Right lobe of liver (tissue), 6 donors: ENCODE measurements around the gene PCNX2. TPM values are rescaled to one million over a fixed set of nuclear protein-coding genes. Genes with fewer than 3 reads are reported as not detected.

Experiments used
- ATAC-seq, 4 donors: fragments of 200-7000 bp; cut with Tn5 transposase; one replicate each; pipeline ENCODE4 v1.9.1; 2020; ENCODE audit warnings: mild to moderate bottlenecking in 4 of 4, moderate library complexity in 4 of 4
- DNase-seq, 3 donors: peaks; one replicate each; pipeline ENCODE4 v3.0.0-alpha.2; 2020
- H3K27ac ChIP-seq, 3 donors: fragments of 200-600 bp; one replicate each; pipeline ENCODE4 v1.8.0; 2022
- H3K27me3 ChIP-seq, 2 donors: fragments of 200-600 bp; one replicate each; pipeline ENCODE4 v1.8.0; 2022
- H3K36me3 ChIP-seq, 4 donors: fragments of 200-600 bp; sonication (generic) in 1 of 4; one replicate each; pipeline versions ENCODE4 v1.5.1 to v1.8.0; 2017 to 2022; ENCODE audit warnings: control low read depth in 1 of 4
- H3K4me1 ChIP-seq, 4 donors: fragments of 200-600 bp; sonication (generic) in 1 of 4; one replicate each; pipeline versions ENCODE4 v1.5.1 to v1.8.0; 2017 to 2022; ENCODE audit warnings: control low read depth in 1 of 4
- H3K4me3 ChIP-seq, 3 donors: fragments of 200-600 bp; one replicate each; pipeline ENCODE4 v1.8.0; 2022
- H3K9me3 ChIP-seq, 4 donors: fragments of 200-600 bp; sonication (generic) in 1 of 4; one replicate each; pipeline versions ENCODE4 v1.5.1 to v1.8.0; 2017 to 2022; ENCODE audit warnings: control low read depth in 1 of 4
- POLR2A ChIP-seq: fragments of 450-650 bp; IDR thresholded peaks from one replicate; pipeline ENCODE4 v1.6.1; 2017; ENCODE audit warnings: antibody characterized with exemption, mild to moderate bottlenecking
- WGBS: methylation state at CpG from one replicate; pipeline ENCODE4 v1.1.6; 2018; ENCODE audit warnings: low coverage, low lambda C conversion rate; ENCODE audit not compliant: insufficient coverage; ENCODE audit errors: missing lambda C conversion rate; 5-methylcytosine and 5-hydroxymethylcytosine counted together
- intact Hi-C, 2 donors: fragments of 100-400 bp; cut with DNase I; formaldehyde crosslinking; loops; one replicate each; pipeline versions ENCODE4 v1.11.2 to v1.14.1; 2022
- total RNA-seq, 6 experiments: library from RNA; depleted of rRNA in 2 of 6; stranded (reverse); fragments of >200 nt in 2 of 6; fragmentation: NEBNext Ultra II Directional in 3 of 6; extraction: Animal tissue kit (Norgen Biotek cat#: 25700) in 3 of 6; gene quantifications; one replicate each; pipeline versions ENCODE4 v1.1.0 to v1.2.4, GENCODE V29; 2016 to 2023
- TF ChIP-seq, protein P1 (sequence below), 4 donors: fragments of 200-600 bp in 3 of 4; fragments of 450-650 bp in 1 of 4; IDR thresholded peaks; one replicate each; pipeline versions ENCODE4 v1.5.1 to v1.8.0; 2016 to 2022; ENCODE audit warnings: antibody characterized with exemption in 4 of 4, mild to moderate bottlenecking in 2 of 4
- donor health status: DM: no; HTN: yes; CAD: no.
- donor health status: DM: no; HTN: no; CAD: no.
- donor health status: DM: no; HTN: no; CAD: no.
- donor health status: DM: no; HTN: yes; CAD: no.
- donor health status: DM: no; HTN: yes; CAD: no.

PCNX2 gene
- total RNA-seq, 6 experiments from 2014 or later, result 0.35 to 3.4 (median 0.82) TPM

DNA sequence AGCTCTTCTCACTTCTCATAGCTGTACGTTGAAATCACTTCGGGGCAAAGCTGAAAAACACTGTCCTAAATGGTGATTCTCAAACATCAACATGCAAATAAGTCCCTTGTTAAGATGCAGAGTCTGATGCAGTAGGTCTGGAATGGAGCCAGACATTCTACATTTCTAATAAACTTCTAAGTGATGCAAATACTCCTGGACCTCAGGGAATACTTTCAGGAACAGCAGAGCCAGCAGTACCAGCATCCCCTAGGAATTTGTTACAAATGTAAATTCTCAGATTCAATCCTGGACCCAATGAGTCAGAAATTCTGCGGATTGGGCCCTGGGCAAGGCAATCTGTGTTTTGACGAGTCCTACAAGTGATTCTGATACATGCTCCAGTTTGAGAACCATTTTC, 152.3 kb downstream of the PCNX2 start:
- H3K4me3 ChIP-seq, result no peak overlapping the region
- ATAC-seq (no peak), DNase-seq (no peak)
- no peaks in the 10 kb centered on the region for H3K27me3 ChIP-seq
- no peak overlapping the region for H3K27ac ChIP-seq
- no peak for TF ChIP-seq POLR2A
- TF ChIP-seq, protein P1, sequence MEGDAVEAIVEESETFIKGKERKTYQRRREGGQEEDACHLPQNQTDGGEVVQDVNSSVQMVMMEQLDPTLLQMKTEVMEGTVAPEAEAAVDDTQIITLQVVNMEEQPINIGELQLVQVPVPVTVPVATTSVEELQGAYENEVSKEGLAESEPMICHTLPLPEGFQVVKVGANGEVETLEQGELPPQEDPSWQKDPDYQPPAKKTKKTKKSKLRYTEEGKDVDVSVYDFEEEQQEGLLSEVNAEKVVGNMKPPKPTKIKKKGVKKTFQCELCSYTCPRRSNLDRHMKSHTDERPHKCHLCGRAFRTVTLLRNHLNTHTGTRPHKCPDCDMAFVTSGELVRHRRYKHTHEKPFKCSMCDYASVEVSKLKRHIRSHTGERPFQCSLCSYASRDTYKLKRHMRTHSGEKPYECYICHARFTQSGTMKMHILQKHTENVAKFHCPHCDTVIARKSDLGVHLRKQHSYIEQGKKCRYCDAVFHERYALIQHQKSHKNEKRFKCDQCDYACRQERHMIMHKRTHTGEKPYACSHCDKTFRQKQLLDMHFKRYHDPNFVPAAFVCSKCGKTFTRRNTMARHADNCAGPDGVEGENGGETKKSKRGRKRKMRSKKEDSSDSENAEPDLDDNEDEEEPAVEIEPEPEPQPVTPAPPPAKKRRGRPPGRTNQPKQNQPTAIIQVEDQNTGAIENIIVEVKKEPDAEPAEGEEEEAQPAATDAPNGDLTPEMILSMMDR (IDR thresholded peaks at IDR 0.05), result no peak
- intact Hi-C loops, result no loop called here
- H3K4me1 ChIP-seq, result no peaks in the 10 kb centered on the region
- no peaks in the 10 kb centered on the region for H3K36me3 ChIP-seq
- WGBS, result 54% methylated on average over 3 of the region's 4 CpGs
- no peaks in the 10 kb centered on the region for H3K9me3 ChIP-seq

DNA sequence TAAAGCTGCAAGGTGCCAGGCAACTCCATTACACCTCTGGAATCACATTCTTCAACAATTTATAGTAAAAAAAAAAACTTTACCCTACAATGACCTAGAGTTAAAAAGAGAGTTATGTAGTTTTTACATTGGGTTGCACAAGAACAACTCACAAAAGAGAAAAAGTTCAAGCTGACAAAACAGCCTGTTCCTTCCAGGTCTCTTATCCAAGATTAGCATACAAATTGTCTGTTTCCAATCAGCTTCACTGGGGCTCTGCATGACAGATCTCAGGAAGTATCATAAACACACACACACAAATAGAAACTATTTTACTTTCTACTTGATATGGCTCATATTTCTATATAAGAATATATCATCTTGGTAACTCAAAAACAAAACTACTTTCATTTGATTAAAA, 154.6 kb downstream of the PCNX2 start:
- Histone ChIP-seq H3K36me3 (no peaks in the 10 kb centered on the region), H3K9me3 (no peaks in the 10 kb centered on the region), H3K4me1 (no peaks in the 10 kb centered on the region), H3K27ac (no peak overlapping the region), H3K4me3 (no peak overlapping the region), H3K27me3 (no peaks in the 10 kb centered on the region)
- DNase-seq (no peak), ATAC-seq (no peak)
- intact Hi-C loops, result no loop called here
- TF ChIP-seq, protein P1 (IDR thresholded peaks at IDR 0.05), result no peak
- no peak for TF ChIP-seq POLR2A

DNA sequence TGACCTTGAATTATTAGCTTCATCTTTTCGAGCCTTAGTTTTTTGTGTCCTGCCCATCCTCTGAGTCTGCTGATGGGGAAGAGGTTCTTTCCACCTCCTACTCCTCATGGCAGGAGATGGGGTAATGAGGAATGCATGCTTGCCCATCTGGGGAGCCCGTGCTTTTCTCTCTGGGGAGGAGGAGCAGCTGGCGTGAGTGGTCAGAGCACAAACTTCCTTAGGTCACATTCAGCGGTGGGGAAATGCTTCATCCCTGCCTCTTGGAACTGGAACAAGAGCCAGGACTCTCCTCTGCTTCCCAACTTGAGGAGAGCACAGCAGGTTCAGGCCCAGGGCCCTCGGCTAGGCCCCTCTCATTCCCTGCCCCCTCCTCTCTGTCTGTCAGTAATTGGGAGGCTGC, 155.0 kb downstream of the PCNX2 start:
- intact Hi-C loops, result no loop called here
- WGBS, result 58% methylated on average over 1 of the region's 5 CpGs
- ATAC-seq (no peak), DNase-seq (no peak)
- Histone ChIP-seq H3K27me3 (no peaks in the 10 kb centered on the region), H3K9me3 (no peaks in the 10 kb centered on the region), H3K27ac (no peak overlapping the region), H3K4me3 (no peak overlapping the region), H3K4me1 (no peaks in the 10 kb centered on the region), H3K36me3 (no peaks in the 10 kb centered on the region)
- TF ChIP-seq, protein P1 (IDR thresholded peaks at IDR 0.05), result no peak
- TF ChIP-seq POLR2A, result no peak

DNA sequence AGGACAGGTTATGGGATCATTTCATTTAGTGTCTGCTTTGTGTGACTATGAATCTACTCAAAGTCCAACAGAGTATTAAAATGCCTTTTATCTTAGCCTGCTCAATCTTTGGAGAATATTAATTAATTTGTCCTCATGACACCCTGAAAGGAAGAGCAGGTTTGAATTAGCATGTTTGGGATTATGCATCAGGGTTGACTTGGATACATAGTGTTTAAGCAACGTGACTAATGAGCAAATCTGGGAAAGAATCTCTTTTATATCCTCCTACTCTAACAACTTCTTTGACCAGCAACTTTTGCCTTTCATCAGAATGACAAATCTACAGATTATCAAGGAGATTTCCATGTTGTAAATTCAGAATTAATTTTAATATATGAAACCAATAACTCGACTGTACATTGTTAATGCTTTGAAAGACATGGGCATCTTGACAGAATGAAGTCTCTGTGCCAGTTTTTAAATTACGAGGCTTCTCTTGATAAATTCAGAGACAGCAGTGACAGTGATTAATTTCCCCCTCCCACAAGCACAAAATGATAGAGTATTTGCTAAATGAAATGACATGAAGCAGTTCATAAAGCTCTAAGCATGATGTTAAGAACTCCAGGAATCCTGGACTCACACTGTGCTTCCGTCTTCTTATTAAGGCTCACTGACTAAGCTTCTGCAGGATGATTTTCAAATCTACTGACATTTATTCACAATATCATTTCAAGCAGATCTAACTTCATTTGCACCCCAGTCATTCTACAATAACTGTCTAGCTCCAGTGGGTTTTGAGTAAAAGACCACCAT, 156.5 kb downstream of the PCNX2 start:
- intact Hi-C loops, result no loop called here
- H3K27ac ChIP-seq, result no peak overlapping the region
- no peak for TF ChIP-seq POLR2A
- TF ChIP-seq, protein P1 (IDR thresholded peaks at IDR 0.05), result no peak
- no peaks in the 10 kb centered on the region for H3K27me3 ChIP-seq
- DNase-seq (no peak), ATAC-seq (no peak)
- no peaks in the 10 kb centered on the region for H3K9me3 ChIP-seq
- 55% methylated on average over 4 of the region's 4 CpGs for WGBS
- H3K4me3 ChIP-seq, result no peak overlapping the region
- no peaks in the 10 kb centered on the region for H3K36me3 ChIP-seq
- no peaks in the 10 kb centered on the region for H3K4me1 ChIP-seq

DNA sequence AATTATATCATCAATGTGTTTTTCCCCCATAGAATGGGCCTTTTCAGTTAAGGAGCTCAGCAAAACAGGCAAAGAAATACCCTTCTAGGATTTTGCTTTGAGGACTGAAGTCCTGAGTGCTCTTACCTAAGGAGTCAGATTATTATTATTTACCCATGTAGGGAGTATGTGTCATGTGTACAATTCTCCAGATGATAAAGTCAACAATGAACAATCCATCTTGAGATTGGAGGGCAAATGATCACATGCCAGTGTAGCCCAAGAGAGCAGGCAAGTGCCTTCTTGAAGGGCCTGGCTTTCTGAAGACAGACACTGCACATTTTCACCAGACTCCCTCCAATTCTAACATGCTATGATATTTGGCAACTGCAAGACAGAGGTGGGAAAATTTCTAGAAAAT, 159.7 kb downstream of the PCNX2 start:
- H3K4me1 ChIP-seq, result no peaks in the 10 kb centered on the region
- no peaks in the 10 kb centered on the region for H3K27me3 ChIP-seq
- H3K9me3 ChIP-seq, result no peaks in the 10 kb centered on the region
- H3K36me3 ChIP-seq, result no peaks in the 10 kb centered on the region
- H3K27ac ChIP-seq, result no peak overlapping the region
- ATAC-seq (no peak), DNase-seq (no peak)
- no peak overlapping the region for H3K4me3 ChIP-seq
- TF ChIP-seq, protein P1 (IDR thresholded peaks at IDR 0.05), result no peak
- no peak for TF ChIP-seq POLR2A
- intact Hi-C loops, result no loop called here
